NB4 (cell line): ENCODE data around the gene VGF.

ENCODE experiments used
- DNase-seq: peaks from one replicate; pipeline ENCODE4 v3.0.0; 2010; ENCODE audit warnings: low read depth
- H3K4me3 ChIP-seq: one replicate; pipeline ENCODE4 v1.5.1; 2011; ENCODE audit warnings: mild to moderate bottlenecking, low read depth, low read length, moderate library complexity
- CTCF ChIP-seq: IDR thresholded peaks from one replicate; pipeline ENCODE4 v1.5.1; 2012; ENCODE audit warnings: low read depth, low read length
- MAX ChIP-seq: IDR thresholded peaks from 2 replicates; pipeline ENCODE4 v1.6.1; 2011; ENCODE audit warnings: low read depth, low read length
- MYC ChIP-seq: IDR thresholded peaks from 2 replicates; pipeline ENCODE4 v1.6.1; 2011; ENCODE audit warnings: low read depth, low read length
- POLR2A ChIP-seq: IDR thresholded peaks from 2 replicates; pipeline ENCODE4 v1.6.1; 2011; ENCODE audit warnings: mild to moderate bottlenecking; ENCODE audit not compliant: insufficient read length; ENCODE audit errors: extremely low read depth

VGF gene

GRCh38 chr7:101168412-101169049 lies 3.2 kb upstream of the VGF start:
- H3K4me3 ChIP-seq, result no peak overlapping the region
- TF ChIP-seq MAX (no peak), MYC (no peak), POLR2A (no peak), CTCF (no peak)
- DNase-seq, result no peak

DNA sequence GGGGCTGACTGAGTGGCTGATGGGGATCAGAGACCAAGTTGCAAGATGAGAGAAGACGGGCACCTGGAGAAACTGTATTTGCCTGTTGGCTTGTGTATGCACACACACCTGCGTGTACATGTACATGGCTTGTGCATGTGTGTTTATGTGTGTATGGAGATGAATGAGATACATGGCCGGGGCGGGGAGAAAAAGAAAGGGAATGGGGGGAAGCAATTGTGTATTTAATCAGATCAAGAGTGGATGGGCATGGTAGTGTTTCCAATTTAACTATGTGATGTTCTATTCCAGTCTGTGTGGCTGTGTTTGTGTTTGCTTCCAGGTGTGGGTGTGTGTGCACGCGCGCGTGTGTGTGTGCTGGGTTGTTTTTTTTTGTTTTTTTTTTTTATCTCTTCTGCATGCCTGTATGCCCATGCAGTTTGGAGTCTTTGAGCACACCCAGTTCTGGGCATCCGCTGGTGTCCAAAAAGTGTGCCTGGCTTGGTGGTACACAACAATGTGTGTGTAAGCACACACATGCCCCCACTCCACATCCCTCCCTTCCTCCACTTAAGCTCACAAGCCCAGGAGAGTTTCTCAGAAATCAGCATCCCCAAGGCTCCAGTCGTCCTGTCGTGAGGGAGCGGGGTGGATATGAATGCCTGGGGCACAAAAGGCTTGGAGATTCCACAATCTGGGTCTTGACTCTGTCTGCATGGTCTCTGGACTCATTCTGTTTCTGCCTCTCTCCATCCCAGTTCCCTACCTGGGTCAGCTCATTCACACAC lies 2.5 kb upstream of the VGF start:
- TF ChIP-seq MYC (no peak), POLR2A (no peak), CTCF (no peak), MAX (no peak)
- H3K4me3 ChIP-seq, result no peak overlapping the region
- DNase-seq, result no peak

DNA sequence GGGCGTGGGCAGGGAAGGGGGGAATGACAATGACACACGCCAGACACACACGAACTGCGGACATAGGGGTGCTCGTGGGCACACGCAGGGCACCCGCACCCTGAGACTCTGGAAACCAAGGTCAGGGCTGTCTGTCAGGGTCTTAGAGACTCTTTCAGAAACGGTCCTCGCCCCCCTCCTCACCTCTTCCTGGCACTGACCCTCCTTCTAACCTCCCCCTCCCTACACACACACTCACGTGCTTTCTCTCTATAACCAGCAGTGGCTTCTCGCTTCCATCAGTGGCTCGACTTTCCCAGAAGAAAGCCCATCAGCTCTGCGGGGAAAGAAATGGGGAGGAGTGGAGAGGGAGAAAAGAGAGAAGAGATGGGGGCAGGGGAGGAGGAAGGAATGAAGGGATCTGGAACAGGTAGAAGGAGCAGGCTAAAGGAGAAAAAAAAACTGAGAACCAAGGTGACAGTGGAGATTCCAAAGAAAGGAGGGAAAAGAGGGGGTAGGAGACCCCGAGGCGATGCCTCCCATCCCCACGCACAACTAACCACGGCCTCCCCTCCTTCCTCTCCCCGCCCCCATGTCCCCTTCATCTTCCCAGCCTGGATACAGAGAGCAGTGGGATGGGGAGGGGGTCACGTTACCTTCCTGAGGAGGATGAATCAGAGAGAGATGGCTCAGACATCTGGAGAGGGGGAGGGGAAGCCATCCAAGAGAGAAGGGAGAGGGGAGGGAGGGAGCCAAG lies 1.7 kb upstream of the VGF start:
- H3K4me3 ChIP-seq, result no peak overlapping the region
- no peak for DNase-seq
- TF ChIP-seq MAX (no peak), CTCF (no peak), POLR2A (no peak), MYC (no peak)

- peak; percentile 43 for DNase-seq
- TF ChIP-seq POLR2A (no peak), MAX (no peak), CTCF (no peak), MYC (no peak)
- H3K4me3 ChIP-seq, result no peak overlapping the region
Observed at GRCh38 chr7:101166648-101166908, 1.2 kb upstream of the VGF start.

DNA sequence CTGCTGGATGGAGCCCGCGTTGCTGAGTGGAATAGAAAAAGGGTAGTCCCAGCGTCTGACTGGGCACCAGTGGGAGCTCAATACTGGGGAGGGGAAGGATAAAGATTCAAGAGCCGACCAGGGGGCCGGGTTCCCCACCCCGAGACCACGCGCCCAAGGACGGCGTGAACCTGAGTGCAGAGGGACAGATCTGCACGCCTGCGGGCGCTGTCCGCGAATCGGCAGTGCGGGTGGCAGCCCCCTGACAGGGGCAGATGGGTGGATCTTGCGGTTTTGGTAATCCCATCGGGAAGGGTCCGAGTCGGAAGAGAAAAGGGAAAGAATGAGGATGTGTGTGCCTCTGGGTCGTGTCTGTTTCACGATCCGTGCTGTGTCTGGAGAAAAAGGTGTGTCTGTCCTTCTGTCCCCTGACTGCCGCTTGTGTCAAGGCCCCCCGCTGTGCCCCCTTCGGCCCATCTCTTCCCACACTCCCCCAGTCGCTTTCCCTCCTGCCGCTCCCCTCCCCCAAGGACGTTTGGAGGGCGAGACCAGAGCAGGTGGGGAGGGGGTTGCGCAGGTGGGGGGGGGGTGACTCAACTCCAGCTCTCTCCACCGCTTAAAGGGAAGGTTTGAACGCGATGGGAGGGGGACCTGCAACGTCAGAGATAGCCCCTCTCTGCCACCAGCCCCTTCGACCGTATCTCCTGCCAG lies 734 bp upstream of the VGF start:
- TF ChIP-seq MAX (no peak), POLR2A (no peak), CTCF (no peak), MYC (no peak)
- no peak for DNase-seq
- no peak overlapping the region for H3K4me3 ChIP-seq
